CD4-positive, alpha-beta T cell (primary cell): ENCODE data around the gene OR6K6. TPM values are rescaled to one million over a fixed set of nuclear protein-coding genes. Genes with fewer than 3 reads are reported as not detected.

Experiments used
- ATAC-seq: fragments of 200-7000 bp; cut with Tn5 transposase; one replicate; pipeline ENCODE4 v1.10.0; 2022; ENCODE audit warnings: mild to moderate bottlenecking; ENCODE audit not compliant: poor library complexity
- CTCF ChIA-PET: fragments of 350-600 bp; sonication (Branson Sonifier 250); formaldehyde crosslinking; loops from one replicate; lab custom pipeline; 2021; ENCODE audit warnings: antibody characterized with exemption, inconsistent platforms; lab: Charles Lee
- POLR2A ChIA-PET: fragments of 350-600 bp; sonication (Branson Sonifier 250); formaldehyde crosslinking; loops from one replicate; lab custom pipeline; 2021; ENCODE audit warnings: antibody characterized with exemption, inconsistent platforms; lab: Charles Lee
- DNase-seq, 14 experiments: peaks; one replicate each; pipeline ENCODE4 v3.0.0-alpha.2; 2013 to 2020; ENCODE audit warnings: mixed read lengths in 2 of 14
- H3K27ac ChIP-seq, 2 donors: one replicate each; pipeline versions ENCODE4 v1.5.1 to v1.7.0; 2013; ENCODE audit warnings: low read length in 2 of 2, low read depth in 1 of 2, mild to moderate bottlenecking in 1 of 2
- H3K27me3 ChIP-seq, 2 experiments: 1 replicate in 1 of 2; 2 replicates in 1 of 2; pipeline versions ENCODE4 v1.6.1 to v1.7.0; 2013; ENCODE audit warnings: low read length in 2 of 2, control low read depth in 1 of 2, mild to moderate bottlenecking in 1 of 2, moderate library complexity in 1 of 2; ENCODE audit not compliant: insufficient read depth in 2 of 2, control insufficient read depth in 1 of 2
- H3K36me3 ChIP-seq: one replicate; pipeline ENCODE4 v1.6.1; 2013; ENCODE audit warnings: low read length, control low read depth; ENCODE audit not compliant: insufficient read depth
- H3K4me1 ChIP-seq: one replicate; pipeline ENCODE4 v1.6.1; 2013; ENCODE audit warnings: low read length, control low read depth; ENCODE audit not compliant: insufficient read depth
- H3K4me3 ChIP-seq: one replicate; pipeline ENCODE4 v1.5.1; 2013; ENCODE audit warnings: mild to moderate bottlenecking, low read length, moderate library complexity
- H3K9me3 ChIP-seq, 2 experiments: 1 replicate in 1 of 2; 2 replicates in 1 of 2; pipeline versions ENCODE4 v1.6.1 to v1.7.0; 2013; ENCODE audit warnings: low read length in 2 of 2, mild to moderate bottlenecking in 2 of 2, control low read depth in 1 of 2, moderate library complexity in 1 of 2; ENCODE audit not compliant: control insufficient read depth in 1 of 2, insufficient read depth in 1 of 2
- H3K27ac Mint-ChIP-seq: one replicate; pipeline ENCODE4 v1.8.0; 2020; ENCODE audit warnings: mixed read lengths
- H3K27me3 Mint-ChIP-seq: one replicate; pipeline ENCODE4 v1.8.0; 2021; ENCODE audit warnings: mixed read lengths
- H3K36me3 Mint-ChIP-seq: one replicate; pipeline ENCODE4 v1.8.0; 2021; ENCODE audit warnings: low read depth, mixed read lengths
- H3K4me1 Mint-ChIP-seq: one replicate; pipeline ENCODE4 v1.8.0; 2021; ENCODE audit warnings: low read depth, mixed read lengths
- H3K4me3 Mint-ChIP-seq: one replicate; pipeline ENCODE4 v1.8.0; 2020; ENCODE audit warnings: mild to moderate bottlenecking, mixed read lengths
- H3K9me3 Mint-ChIP-seq: one replicate; pipeline ENCODE4 v1.8.0; 2020; ENCODE audit warnings: mixed read lengths
- intact Hi-C, 2 experiments: fragments of 100-400 bp; cut with DNase I in 1 of 2; cut with micrococcal nuclease in 1 of 2; formaldehyde crosslinking; loops; one replicate each; pipeline versions ENCODE4 v1.15.1 to v1.9.0; 2023 to 2025; cut with DNase I, micrococcal nuclease
- total RNA-seq, 174 experiments: library from RNA in 2 of 174; stranded (reverse) in 2 of 174; gene quantifications; one replicate each; pipeline ENCODE4 v1.2.3 and lab custom pipeline; 2021 to 2026
- TF ChIP-seq, protein P1 (sequence below): fragments of 200-600 bp; IDR thresholded peaks from one replicate; pipeline ENCODE4 v1.8.0; 2022; ENCODE audit warnings: antibody characterized with exemption, mild to moderate bottlenecking

OR6K6 gene
- total RNA-seq, 2 experiments from 2014 or later = not detected

DNA sequence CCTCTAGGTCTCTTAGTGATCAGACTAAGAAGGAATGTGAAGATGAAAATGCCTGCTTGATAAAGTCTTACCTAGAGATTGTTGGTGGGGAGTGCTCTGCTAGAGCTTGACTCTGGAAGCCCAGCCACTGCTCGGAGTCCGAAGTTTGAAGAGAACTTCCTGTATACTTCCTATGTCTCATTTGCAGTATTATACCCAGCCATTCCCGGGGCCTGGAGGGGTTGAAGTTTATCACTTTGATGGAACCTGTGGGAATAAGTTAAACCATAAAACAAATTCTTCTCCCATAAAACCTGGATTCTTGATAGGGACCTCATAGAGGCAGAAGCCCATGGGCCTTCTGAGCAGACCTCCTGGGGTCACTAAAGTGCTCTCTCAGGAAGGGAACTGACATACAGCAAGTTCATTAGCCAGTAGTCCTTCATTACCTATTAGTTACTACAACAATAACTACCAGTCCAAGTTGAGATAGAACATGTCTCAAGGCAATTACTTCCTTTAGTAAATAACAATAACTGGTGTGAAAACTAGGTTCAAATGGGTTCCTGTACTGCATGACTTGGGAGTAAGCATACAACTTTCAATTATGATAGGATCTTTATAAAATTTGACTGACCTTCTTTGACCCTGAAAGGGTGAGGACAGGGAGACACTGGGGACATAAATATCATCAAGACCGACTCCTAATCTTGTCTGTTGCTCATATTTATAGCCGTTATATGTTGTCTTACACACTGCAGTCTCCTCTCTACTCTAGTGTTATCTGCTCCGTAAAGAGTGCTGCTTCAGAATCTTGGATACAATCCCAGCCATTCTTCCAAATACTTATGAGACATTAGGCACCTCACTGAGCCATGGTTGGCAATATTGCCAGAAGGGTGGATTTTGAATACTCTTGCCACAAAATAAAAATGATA lies 17.7 kb downstream of the OR6K6 start, which contains the start of gene OR6N1:
OR6N1 (minus strand) TSS at position 246 of the 917 bp plus-strand sequence. CDS start 5,513 bp downstream, outside the sequence.
- no peaks in the 10 kb centered on the region for H3K36me3 Mint-ChIP-seq
- CTCF ChIA-PET = no interaction called here
- H3K9me3 Mint-ChIP-seq = no peaks in the 10 kb centered on the region
- no peaks in the 10 kb centered on the region for H3K9me3 ChIP-seq
- no peaks in the 10 kb centered on the region for H3K36me3 ChIP-seq
- H3K4me3 Mint-ChIP-seq = no peak within 1 kb of the TSS
- peaks cover 2 to 5% of the 10 kb centered on the region in 2 experiments for H3K27me3 ChIP-seq
- TF ChIP-seq, protein P1, sequence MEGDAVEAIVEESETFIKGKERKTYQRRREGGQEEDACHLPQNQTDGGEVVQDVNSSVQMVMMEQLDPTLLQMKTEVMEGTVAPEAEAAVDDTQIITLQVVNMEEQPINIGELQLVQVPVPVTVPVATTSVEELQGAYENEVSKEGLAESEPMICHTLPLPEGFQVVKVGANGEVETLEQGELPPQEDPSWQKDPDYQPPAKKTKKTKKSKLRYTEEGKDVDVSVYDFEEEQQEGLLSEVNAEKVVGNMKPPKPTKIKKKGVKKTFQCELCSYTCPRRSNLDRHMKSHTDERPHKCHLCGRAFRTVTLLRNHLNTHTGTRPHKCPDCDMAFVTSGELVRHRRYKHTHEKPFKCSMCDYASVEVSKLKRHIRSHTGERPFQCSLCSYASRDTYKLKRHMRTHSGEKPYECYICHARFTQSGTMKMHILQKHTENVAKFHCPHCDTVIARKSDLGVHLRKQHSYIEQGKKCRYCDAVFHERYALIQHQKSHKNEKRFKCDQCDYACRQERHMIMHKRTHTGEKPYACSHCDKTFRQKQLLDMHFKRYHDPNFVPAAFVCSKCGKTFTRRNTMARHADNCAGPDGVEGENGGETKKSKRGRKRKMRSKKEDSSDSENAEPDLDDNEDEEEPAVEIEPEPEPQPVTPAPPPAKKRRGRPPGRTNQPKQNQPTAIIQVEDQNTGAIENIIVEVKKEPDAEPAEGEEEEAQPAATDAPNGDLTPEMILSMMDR = no peak
- POLR2A ChIA-PET = no interaction called here
- H3K27ac ChIP-seq = no peak within 1 kb of the TSS
- intact Hi-C loops = no loop called here
- H3K27me3 Mint-ChIP-seq = peaks cover 18% of the 10 kb centered on the region
- no peak within 1 kb of the TSS for H3K4me3 ChIP-seq
- DNase-seq (no peak), ATAC-seq (no peak)
- H3K4me1 ChIP-seq = no peaks in the 10 kb centered on the region
- H3K4me1 Mint-ChIP-seq = no peaks in the 10 kb centered on the region
- H3K27ac Mint-ChIP-seq = no peak within 1 kb of the TSS

DNA sequence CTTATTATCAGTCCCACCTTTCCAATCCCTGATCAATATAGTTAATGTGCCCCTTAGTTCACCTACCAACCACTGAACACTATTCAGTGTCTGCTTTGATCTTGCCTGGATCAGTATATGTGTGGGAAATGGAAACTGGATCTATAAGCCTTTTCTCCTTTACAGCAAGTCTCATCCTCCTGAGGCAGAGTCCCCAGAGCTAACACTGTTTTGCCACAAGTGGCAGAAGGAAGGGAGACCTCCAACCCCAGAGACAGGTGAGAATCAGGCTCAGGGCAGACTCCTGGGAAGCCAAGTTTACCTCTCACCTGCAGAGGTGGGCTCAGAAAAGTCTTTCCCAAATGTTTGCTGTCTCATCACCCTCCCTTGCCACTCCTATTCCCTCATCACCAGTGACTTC lies 26.6 kb downstream of the OR6K6 start, which contains the start of gene OR6N2:
OR6N2 (minus strand) TSS at position 101 of the 400 bp plus-strand sequence. CDS start 3,569 bp downstream, outside the sequence.
- Histone ChIP-seq H3K27ac (no peak within 1 kb of the TSS), H3K27me3 (peaks cover 0 to 9% of the 10 kb centered on the region in 2 experiments), H3K4me1 (no peaks in the 10 kb centered on the region), H3K4me3 (no peak within 1 kb of the TSS), H3K9me3 (no peaks in the 10 kb centered on the region), H3K36me3 (no peaks in the 10 kb centered on the region)
- H3K27ac Mint-ChIP-seq = no peak within 1 kb of the TSS
- no peak for ATAC-seq
- DNase-seq = no peak
- ChIA-PET CTCF (no interaction called here), POLR2A (no interaction called here)
- no peak within 1 kb of the TSS for H3K4me3 Mint-ChIP-seq
- peaks cover 5% of the 10 kb centered on the region for H3K27me3 Mint-ChIP-seq
- H3K9me3 Mint-ChIP-seq = no peaks in the 10 kb centered on the region
- no peaks in the 10 kb centered on the region for H3K36me3 Mint-ChIP-seq
- TF ChIP-seq, protein P1 = no peak
- intact Hi-C loops = no loop called here
- H3K4me1 Mint-ChIP-seq = no peaks in the 10 kb centered on the region

DNA sequence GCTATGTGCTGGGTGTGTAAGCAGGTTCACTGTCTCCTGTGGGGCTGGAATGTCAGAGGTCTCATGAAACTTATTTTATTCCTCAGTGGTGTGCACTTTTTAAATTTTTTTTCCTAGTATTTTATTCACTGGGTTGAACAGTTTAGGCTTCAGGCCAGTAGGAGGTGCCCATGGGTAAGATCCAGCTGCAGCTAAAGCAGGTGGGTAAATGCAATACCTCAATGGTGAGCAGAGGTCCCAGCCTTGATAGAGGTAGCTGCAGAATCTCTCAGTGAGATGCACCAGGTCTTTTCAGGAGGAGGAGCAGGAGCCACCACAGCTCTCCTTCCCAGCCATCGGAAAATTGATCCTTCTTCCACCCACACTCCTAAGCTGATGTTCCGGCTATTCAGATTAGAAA lies 39.1 kb downstream of the OR6K6 start:
- ATAC-seq (no peak), DNase-seq (peak in 10 of 14 experiments; percentile 6 to 57 (median 22))
- peaks cover 6% of the 10 kb centered on the region for H3K27me3 Mint-ChIP-seq
- H3K9me3 Mint-ChIP-seq = no peaks in the 10 kb centered on the region
- ChIA-PET CTCF (no interaction called here), POLR2A (no interaction called here)
- no peaks in the 10 kb centered on the region for H3K27me3 ChIP-seq
- H3K4me3 Mint-ChIP-seq = no peak overlapping the region
- TF ChIP-seq, protein P1 = peak; percentile 25
- H3K9me3 ChIP-seq = no peaks in the 10 kb centered on the region
- no peak overlapping the region for H3K27ac ChIP-seq
- H3K4me1 ChIP-seq = no peaks in the 10 kb centered on the region
- no peaks in the 10 kb centered on the region for H3K36me3 ChIP-seq
- H3K27ac Mint-ChIP-seq = no peak overlapping the region
- H3K4me1 Mint-ChIP-seq = no peaks in the 10 kb centered on the region
- no peak overlapping the region for H3K4me3 ChIP-seq
- no peaks in the 10 kb centered on the region for H3K36me3 Mint-ChIP-seq
- intact Hi-C loops = loop anchor here (2.0 kb wide), 1 partner anchor 205 kb away; no protein-coding TSS in a partner anchor
